ENCODE results near the gene DPH3. TPM values are rescaled to one million over a fixed set of nuclear protein-coding genes. Genes with fewer than 3 reads are reported as not detected.

Gene DPH3
- total and polyA plus RNA-seq, 2 experiments from 2014 or later: 15.3 to 84.3 TPM

DNA sequence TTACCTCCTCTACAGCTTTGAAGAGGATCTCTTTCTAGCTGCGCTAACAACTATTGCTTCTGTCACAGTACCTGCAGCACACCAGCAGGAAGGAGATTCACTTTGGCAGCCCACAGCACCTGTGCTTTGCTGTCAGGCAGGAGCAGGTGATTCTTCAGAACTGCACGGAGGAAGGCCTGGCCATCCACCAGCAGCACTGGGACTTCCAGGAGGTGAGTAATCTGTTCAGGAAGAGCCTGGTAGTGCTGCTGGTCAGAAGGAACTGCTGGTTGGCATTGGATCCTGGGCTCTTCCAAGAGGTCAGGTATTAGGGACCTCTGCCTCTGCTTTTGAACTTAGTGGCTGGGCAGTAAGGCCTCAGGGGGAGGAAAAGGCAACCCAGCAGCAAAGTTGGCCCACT, 42.2 kb downstream of the DPH3 start:
- ATAC-seq: no peak
- Histone ChIP-seq H3K9me2 (ENCODE audit: insufficient read depth) (no peaks in the 10 kb centered on the region), H4K20me1 (replicated peaks; ENCODE audit: insufficient read depth) (no peaks in the 10 kb centered on the region), H3K4me3 (no peak overlapping the region), H2AFZ (no peak overlapping the region), H3K79me2 (replicated peaks; ENCODE audit: insufficient read depth) (no peaks in the 10 kb centered on the region), H3F3A (replicated peaks; ENCODE audit: low read depth) (no peaks in the 10 kb centered on the region), H3K27me3 (ENCODE audit: insufficient read depth) (no peaks in the 10 kb centered on the region), H3K36me3 (ENCODE audit: insufficient read depth) (no peaks in the 10 kb centered on the region), H3K27ac (ENCODE audit: low read depth) (no peak overlapping the region), H3K4me2 (no peak overlapping the region), H3K4me1 (ENCODE audit: insufficient read depth) (no peaks in the 10 kb centered on the region)
- Mint-ChIP-seq H3K9me3 (no peaks in the 10 kb centered on the region; the same call in 2 of the 3 replicates), H3K36me3 (ENCODE audit: low read depth) (no peaks in the 10 kb centered on the region), H3K4me1 (no peaks in the 10 kb centered on the region; the same call in 2 of the 3 replicates), H3K4me3 (no peak overlapping the region), H3K27ac (no peak overlapping the region), H3K27me3 (ENCODE audit: insufficient read depth, low read depth, poor library complexity) (no peaks in the 10 kb centered on the region)
- no peak for TF ChIP-seq EZH2 (IDR thresholded peaks at IDR 0.05; ENCODE audit: low read depth, unreplicated experiment)
- no peak for TF ChIP-seq POLR2AphosphoS5 (IDR thresholded peaks at IDR 0.05; ENCODE audit: low read depth)
- TF ChIP-seq ZNF114 (CRISPR knock-in tag; IDR thresholded peaks at IDR 0.05): no peak
- TF ChIP-seq, protein P1, sequence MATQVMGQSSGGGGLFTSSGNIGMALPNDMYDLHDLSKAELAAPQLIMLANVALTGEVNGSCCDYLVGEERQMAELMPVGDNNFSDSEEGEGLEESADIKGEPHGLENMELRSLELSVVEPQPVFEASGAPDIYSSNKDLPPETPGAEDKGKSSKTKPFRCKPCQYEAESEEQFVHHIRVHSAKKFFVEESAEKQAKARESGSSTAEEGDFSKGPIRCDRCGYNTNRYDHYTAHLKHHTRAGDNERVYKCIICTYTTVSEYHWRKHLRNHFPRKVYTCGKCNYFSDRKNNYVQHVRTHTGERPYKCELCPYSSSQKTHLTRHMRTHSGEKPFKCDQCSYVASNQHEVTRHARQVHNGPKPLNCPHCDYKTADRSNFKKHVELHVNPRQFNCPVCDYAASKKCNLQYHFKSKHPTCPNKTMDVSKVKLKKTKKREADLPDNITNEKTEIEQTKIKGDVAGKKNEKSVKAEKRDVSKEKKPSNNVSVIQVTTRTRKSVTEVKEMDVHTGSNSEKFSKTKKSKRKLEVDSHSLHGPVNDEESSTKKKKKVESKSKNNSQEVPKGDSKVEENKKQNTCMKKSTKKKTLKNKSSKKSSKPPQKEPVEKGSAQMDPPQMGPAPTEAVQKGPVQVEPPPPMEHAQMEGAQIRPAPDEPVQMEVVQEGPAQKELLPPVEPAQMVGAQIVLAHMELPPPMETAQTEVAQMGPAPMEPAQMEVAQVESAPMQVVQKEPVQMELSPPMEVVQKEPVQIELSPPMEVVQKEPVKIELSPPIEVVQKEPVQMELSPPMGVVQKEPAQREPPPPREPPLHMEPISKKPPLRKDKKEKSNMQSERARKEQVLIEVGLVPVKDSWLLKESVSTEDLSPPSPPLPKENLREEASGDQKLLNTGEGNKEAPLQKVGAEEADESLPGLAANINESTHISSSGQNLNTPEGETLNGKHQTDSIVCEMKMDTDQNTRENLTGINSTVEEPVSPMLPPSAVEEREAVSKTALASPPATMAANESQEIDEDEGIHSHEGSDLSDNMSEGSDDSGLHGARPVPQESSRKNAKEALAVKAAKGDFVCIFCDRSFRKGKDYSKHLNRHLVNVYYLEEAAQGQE (IDR thresholded peaks at IDR 0.05; ENCODE audit: unreplicated experiment): no peak
- TF ChIP-seq CREB1 (CRISPR knock-in tag; IDR thresholded peaks at IDR 0.05; ENCODE audit: low read depth): no peak
- TF ChIP-seq, protein P2, sequence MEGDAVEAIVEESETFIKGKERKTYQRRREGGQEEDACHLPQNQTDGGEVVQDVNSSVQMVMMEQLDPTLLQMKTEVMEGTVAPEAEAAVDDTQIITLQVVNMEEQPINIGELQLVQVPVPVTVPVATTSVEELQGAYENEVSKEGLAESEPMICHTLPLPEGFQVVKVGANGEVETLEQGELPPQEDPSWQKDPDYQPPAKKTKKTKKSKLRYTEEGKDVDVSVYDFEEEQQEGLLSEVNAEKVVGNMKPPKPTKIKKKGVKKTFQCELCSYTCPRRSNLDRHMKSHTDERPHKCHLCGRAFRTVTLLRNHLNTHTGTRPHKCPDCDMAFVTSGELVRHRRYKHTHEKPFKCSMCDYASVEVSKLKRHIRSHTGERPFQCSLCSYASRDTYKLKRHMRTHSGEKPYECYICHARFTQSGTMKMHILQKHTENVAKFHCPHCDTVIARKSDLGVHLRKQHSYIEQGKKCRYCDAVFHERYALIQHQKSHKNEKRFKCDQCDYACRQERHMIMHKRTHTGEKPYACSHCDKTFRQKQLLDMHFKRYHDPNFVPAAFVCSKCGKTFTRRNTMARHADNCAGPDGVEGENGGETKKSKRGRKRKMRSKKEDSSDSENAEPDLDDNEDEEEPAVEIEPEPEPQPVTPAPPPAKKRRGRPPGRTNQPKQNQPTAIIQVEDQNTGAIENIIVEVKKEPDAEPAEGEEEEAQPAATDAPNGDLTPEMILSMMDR (conservative IDR thresholded peaks at IDR 0.05; ENCODE audit: low read depth in 2 of 2): no peak
- no peak for TF ChIP-seq NANOG (IDR thresholded peaks at IDR 0.05; ENCODE audit: borderline replicate concordance)
- TF ChIP-seq STAT1 (IDR thresholded peaks at IDR 0.05; ENCODE audit: unreplicated experiment): no peak
- no peak for TF ChIP-seq JUNB (IDR thresholded peaks at IDR 0.05; ENCODE audit: unreplicated experiment)
- no peak for TF ChIP-seq ZNF331 (CRISPR knock-in tag; IDR thresholded peaks at IDR 0.05; ENCODE audit: low read depth)
- no peak for TF ChIP-seq EZH2phosphoT487 (IDR thresholded peaks at IDR 0.05; ENCODE audit: unreplicated experiment)
- TF ChIP-seq, protein P3, sequence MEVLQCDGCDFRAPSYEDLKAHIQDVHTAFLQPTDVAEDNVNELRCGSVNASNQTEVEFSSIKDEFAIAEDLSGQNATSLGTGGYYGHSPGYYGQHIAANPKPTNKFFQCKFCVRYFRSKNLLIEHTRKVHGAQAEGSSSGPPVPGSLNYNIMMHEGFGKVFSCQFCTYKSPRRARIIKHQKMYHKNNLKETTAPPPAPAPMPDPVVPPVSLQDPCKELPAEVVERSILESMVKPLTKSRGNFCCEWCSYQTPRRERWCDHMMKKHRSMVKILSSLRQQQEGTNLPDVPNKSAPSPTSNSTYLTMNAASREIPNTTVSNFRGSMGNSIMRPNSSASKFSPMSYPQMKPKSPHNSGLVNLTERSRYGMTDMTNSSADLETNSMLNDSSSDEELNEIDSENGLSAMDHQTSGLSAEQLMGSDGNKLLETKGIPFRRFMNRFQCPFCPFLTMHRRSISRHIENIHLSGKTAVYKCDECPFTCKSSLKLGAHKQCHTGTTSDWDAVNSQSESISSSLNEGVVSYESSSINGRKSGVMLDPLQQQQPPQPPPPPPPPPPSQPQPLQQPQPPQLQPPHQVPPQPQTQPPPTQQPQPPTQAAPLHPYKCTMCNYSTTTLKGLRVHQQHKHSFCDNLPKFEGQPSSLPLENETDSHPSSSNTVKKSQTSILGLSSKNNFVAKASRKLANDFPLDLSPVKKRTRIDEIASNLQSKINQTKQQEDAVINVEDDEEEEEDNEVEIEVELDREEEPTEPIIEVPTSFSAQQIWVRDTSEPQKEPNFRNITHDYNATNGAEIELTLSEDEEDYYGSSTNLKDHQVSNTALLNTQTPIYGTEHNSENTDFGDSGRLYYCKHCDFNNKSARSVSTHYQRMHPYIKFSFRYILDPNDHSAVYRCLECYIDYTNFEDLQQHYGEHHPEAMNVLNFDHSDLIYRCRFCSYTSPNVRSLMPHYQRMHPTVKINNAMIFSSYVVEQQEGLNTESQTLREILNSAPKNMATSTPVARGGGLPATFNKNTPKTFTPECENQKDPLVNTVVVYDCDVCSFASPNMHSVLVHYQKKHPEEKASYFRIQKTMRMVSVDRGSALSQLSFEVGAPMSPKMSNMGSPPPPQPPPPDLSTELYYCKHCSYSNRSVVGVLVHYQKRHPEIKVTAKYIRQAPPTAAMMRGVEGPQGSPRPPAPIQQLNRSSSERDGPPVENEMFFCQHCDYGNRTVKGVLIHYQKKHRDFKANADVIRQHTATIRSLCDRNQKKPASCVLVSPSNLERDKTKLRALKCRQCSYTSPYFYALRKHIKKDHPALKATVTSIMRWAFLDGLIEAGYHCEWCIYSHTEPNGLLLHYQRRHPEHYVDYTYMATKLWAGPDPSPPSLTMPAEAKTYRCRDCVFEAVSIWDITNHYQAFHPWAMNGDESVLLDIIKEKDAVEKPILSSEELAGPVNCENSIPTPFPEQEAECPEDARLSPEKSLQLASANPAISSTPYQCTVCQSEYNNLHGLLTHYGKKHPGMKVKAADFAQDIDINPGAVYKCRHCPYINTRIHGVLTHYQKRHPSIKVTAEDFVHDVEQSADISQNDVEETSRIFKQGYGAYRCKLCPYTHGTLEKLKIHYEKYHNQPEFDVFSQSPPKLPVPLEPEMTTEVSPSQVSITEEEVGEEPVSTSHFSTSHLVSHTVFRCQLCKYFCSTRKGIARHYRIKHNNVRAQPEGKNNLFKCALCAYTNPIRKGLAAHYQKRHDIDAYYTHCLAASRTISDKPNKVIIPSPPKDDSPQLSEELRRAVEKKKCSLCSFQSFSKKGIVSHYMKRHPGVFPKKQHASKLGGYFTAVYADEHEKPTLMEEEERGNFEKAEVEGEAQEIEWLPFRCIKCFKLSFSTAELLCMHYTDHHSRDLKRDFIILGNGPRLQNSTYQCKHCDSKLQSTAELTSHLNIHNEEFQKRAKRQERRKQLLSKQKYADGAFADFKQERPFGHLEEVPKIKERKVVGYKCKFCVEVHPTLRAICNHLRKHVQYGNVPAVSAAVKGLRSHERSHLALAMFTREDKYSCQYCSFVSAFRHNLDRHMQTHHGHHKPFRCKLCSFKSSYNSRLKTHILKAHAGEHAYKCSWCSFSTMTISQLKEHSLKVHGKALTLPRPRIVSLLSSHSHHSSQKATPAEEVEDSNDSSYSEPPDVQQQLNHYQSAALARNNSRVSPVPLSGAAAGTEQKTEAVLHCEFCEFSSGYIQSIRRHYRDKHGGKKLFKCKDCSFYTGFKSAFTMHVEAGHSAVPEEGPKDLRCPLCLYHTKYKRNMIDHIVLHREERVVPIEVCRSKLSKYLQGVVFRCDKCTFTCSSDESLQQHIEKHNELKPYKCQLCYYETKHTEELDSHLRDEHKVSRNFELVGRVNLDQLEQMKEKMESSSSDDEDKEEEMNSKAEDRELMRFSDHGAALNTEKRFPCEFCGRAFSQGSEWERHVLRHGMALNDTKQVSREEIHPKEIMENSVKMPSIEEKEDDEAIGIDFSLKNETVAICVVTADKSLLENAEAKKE (CRISPR knock-in tag; IDR thresholded peaks at IDR 0.05): no peak
- TF ChIP-seq, protein P4, sequence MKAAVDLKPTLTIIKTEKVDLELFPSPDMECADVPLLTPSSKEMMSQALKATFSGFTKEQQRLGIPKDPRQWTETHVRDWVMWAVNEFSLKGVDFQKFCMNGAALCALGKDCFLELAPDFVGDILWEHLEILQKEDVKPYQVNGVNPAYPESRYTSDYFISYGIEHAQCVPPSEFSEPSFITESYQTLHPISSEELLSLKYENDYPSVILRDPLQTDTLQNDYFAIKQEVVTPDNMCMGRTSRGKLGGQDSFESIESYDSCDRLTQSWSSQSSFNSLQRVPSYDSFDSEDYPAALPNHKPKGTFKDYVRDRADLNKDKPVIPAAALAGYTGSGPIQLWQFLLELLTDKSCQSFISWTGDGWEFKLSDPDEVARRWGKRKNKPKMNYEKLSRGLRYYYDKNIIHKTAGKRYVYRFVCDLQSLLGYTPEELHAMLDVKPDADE (IDR thresholded peaks at IDR 0.05): no peak
- DNase-seq (ENCODE audit: low spot score): no peak
